Stimulated activated CD4-positive, alpha-beta T cell treated with anti-CD3 and anti-CD28 coated beads, Interleukin-1b, Interleukin-23, amount 100 ng/mL, for 4 hours (primary cell): Measurements from ENCODE around the gene SFMBT2.
A peak's percentile ranks its signal among the peaks of the same experiment; 100 is the strongest.

Experiments used
- DNase-seq, 2 donors: peaks; one replicate each; pipeline ENCODE4 v3.0.0-alpha.2; 2020; ENCODE audit warnings: low read depth in 2 of 2

The SFMBT2 gene

DNA sequence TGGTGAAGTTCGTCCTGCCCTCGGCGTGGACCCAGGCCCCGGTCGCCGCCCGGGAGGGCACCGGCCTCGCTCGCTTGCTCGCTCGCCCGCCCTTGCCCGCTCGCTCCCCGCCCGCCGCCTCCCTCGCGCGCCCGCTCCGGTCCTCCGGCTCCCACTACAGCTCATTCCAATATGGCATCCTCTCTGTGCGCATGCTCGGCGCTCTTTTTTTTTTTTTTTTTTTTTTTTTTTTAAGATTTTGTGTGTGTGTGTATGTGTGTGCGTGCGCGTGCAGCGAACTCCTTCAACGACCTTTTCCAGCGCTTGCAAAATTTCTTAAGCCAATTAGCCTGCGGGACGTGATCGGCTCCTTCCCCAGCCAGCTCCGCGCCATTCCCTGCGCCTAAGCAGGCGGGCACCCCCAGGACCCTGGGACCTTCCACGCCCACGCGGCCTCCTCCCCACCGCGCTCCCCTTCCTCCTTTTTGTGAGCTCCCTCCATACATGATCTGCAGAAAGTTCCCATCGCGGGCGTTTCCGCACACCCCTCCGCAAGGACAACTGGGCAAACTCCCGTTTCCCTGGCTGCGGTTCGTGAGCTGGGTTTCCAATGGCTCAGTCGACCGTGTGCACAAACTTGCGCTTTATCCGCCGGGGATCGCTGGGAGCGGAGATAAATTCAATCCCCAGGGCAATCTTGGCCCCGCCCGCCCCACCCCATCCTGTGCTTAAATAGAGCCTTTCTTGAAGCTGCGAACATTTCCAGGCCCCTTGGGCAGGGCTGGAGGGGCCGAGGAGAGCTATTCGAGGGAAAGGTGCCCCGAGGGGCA is at the start of gene SFMBT2:
Gene SFMBT2, minus strand, starts transcription at position 173 of the 809 bp plus-strand sequence. CDS start 29,136 bp downstream, outside the sequence.
- peak; percentile 45 to 52 for DNase-seq

DNA sequence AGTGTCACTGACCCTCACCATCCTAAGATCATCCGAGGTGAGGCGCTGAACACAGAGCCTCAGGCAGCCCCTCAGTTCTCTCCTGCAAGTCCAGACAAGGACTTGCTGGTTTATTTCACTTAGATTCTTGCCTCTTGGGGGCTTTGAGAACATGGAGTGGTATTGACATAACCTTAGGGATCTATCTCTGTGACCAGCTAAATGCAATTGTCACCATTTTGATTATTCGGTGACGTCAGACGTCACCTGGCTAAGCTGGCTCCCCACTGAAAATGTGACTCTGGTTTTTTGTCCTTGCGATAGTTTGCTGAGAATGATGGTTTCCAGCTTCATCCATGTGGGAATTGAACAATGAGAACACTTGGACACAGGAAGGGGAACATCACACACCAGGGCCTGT is 49.2 kb upstream of the SFMBT2 start:
- DNase-seq = no peak

DNA sequence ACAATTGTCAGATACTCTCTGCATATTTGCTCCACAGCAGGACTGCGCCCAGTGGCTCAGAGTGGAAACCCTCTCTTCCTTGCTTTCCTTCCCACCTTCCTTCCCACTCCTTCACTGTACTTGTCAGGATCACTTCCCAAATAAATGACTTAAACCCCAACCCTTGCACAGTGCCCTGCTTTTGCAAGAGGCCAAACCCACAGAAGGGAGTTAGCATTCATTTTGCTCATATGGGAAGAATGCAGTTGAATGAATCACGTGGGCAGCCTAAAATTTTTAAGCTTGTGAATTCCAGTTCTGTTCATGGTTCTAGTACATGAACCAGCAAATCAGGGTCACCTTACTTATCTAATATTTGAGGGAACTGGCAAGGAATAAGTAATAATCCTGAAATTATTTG is 47.7 kb upstream of the SFMBT2 start:
- DNase-seq = no peak

DNA sequence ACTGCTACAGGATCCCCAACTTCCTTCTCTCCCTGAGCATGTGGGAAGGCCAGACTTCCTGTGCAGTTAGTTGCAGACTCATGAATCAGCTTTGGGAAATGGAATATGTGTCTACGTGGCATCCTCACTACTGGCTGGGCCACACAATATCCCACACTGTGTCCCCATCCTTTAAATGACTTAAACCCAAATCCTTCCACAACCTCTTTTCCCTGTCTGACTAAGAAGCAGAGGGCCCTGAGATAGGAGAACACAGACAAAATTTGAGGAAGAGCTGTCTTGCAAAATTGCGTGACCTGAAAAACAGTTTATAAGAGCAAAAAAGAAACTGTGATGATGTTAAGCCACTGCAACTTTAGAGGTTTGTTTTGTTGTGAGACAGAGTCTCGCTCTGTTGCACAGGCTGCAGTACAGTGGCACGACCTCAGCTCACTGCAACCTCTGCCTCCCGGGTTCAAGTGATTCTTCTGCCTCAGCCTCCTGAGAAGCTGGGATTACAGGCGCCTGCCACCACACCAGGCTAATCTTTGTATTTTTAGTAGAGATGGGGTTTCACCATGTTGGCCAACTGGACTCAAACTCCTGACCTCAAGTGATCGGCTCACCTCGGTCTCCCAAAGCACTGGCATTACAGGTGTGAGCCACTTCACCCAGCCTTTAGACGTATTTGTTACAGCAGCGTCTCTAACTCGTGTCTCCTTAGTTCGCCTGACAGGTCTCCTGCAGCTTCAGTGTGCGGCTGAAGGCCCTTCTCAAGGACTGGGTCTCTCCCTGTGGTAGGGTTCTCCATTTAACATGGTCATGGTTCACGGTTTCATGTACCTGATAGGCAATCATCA is 46.9 kb upstream of the SFMBT2 start:
- DNase-seq = no peak

DNA sequence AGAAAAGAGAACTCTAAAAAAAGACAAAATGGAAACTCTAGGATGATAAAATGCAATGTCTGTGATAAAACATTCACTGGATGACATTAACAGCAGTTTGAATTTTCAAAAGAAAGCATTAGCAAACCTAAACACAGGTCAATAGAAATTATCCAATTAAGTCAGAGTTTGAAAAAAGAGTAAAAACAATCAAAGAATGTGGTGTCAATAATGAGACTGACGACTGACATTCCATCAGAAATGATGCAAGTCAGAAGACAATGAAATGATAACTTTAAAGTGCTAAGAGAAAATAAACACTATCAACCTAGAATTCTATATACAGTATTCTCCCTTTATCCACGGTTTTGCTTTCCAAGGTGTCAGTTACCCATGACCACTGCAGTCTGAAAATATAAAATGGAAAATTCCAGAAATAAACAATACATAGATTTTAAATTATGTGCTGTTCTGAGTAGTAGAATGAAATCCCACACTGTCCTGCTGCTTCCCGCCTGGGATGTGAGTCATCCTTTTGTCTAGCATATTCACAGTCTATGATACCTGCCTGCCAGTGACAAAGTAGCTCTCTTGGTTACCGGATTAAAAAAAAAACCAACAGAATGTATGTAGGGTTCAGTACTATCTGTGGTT is 38.3 kb upstream of the SFMBT2 start:
- DNase-seq = no peak

DNA sequence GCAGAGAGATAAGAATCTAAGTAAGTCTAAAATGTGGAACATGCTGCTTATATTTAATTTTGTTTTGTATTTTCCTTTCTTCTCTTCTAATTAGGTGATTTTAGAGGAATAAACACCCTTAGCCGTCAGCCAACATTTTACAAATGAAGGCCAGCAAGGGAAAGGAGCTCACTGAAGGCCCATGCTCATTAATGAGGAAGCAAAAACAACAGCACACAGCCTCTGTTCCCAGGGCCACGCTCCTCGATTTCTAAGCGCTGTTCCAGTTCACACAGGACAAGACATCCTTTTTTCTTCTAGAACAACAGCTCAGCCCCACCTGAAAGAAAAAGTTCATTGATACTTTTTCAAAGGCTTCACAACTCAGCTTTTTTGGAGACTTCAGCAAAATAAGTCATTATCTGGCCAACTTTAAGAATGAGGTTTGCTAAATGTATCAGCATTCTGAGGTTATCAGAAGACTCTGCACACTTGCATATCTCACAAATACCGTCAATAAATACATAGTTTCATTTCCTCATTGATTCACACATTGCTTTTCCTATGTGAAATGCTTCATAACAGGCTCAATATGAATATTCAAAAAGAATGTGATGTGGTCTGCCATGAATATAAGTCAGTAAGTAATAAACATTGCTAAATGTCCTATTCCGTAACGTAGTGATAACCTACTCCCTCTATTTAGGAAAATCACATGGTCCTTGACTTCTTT is 34.8 kb upstream of the SFMBT2 start:
- DNase-seq = no peak

DNA sequence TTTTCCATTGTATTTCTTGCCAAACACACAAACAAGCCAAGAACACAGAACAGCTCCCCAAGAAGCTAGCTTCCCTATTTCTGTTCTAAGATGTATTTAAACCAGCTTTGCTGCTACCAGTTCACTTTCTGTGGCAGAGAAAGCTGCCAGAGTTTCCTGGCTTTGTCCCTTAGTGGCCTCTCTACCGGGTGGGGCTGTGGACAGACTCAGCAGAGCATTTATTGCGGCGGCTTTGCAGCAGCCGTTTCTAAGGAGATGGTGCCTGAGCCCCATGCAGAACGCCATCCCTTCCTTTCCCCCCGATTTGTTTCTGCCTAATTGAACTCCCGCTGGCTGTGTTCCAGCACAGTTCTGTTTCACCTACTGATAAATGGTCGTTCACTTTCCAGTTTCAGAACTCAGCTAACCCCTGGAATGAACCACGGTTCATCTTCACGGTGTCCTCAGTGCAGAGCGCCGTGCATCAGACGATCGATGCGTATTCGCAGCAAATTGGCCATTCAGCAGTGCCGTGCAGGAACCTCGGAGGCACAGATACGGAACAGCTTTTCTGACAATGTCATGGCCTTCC is 33.8 kb upstream of the SFMBT2 start:
- DNase-seq = no peak

DNA sequence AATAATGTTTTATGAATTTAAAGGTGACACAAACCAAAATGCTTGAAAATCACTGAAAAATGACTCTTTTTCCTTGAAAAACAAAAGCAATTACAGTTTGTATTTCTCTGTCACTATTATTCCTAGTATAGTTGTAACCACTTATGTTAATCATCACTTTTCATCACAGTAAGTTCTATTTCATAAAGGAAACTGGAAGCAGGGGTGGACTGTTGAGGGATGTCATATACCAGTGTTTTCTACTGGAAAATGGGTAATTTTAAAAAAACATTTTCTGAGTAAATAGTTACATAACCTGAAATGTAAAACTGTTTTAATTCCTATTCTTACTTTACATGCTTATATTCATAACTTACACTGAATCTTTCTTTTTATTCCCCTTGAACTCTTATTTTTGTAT is 32.2 kb upstream of the SFMBT2 start:
- no peak for DNase-seq

DNA sequence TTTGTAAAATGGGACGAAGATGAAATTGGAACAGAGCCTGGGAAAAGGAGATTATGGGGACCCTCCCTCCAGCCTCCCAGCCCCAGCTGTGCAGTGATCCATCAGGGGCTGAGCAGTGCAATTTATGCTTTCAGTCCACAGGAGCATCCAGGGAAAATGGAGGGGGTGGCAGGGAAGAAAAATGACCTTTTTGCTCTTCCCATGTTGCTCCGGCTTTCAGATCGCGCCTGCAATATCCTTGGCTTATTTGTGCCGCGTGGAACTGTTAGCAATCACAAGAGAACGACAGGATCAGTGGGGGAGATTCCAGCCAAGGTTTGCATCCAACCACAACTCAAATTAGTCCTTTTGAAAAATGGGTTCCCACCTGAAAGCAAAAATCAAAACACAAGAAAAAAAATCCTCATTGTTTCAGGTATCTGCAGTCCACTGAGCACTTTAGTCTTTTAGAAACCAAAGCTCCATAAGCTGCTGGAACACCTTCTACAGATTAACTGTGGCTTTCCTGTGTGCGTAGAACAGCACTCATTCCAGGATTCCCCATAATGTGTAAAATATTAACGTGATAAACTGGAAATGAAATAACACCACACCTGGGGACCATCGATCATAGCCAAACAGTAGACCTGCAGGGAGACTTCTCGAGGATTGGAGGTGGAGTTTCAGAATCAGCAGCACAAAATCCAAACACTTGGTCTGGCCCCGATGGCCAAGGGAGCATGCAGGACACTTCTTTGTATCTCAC is 30.7 kb upstream of the SFMBT2 start:
- no peak for DNase-seq

DNA sequence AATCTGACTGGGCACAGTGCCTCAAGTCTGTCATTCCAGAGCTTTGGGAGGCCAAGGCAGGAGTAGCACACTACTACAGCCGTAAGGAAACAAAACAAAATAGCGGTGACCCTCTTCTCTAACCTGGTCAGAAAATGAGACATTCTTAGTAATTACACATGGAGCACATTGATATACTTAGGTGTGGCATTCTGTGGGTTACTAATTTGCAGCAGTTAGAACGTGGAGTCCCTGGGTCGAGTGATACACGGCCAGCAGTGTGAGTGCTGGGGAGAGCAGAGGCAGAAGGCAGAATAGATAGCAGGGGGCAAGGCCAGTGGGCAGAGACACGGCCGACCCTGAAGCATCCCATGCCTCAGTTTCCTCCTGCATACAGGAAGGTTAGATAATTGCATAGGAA is 28.9 kb upstream of the SFMBT2 start:
- DNase-seq = no peak

DNA sequence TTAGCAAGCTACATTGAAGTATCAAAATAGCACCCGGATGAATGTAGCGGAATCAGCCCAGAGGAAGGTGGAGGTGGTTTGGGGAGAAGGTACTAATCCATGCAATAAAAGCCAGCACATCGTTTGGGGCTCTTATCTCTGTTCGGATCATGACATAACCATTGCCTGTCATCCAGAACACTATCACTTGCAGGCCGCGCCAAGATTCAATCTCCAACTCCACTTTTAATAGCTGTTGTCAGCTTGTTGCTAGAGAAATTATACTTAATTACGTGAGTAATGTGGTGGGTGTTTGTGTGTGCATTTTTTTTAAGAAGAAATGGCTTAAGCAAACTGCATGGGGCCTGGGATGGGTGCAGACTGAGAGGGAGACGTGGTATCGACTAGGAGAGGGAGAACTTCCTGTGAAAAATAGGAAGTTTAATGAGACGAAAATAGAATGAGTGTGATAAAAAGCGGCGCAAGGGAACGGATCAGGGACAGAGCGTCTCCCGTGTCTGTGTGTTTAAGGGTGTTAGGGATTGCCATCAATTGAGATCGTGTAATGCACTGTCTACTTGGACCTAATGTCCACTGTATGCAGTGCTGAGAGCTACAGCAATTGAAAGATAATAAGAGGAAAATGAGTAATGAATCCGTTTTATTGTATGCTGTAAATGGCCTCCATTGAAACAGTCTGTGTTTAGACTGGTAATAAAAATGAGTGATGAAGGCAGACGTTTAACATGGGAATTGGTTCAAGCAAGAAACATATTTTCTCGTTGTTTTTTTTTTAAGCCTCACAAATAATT is 27.6 kb upstream of the SFMBT2 start:
- no peak for DNase-seq

DNA sequence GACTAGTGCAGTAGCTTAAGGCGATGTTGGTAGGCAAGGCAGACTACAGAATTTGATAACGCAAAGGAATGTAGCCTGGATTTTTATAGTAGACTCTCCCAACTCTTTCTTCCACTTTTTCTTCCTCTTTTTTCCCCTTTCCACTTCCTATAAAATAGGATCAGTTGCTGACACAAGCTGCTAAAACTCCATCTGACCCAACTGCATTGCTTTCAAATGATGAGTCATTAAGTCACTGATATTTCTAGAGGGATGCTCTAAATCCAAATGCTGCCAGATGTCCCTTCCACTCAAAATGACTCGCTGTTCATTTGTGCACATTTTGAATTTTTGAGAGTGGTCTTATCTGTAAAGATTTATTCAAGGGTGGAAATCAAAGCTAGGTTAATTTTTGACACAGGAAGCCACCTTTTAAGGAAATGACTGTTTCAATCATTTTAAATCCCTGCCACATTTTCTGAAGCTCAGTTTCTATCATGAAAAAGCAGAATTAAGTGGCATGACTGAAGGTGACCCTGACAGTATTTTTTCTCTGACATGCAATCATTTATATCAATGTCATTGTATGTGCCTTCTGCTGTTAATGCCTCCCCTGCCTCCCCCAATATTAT is 25.8 kb upstream of the SFMBT2 start:
- DNase-seq = no peak

DNA sequence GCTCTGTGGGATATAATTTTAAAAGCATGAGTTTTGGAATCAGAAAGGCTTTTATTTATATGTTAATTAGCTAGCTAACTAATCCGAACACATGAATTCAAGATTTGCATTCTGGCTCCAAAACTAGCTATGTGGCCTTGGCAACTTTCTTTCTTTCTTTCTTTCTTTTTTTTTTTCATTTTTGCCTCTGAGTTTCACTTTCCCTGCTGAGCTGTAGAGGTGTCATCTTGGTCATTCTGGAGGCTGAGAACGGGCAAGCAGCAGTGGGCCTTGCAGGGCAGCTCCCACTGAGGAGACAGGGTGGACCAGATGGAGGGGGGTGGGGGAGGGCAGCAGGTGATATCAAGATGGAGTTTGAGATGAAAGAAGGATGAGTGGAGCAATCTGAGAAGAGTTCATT is 24.8 kb upstream of the SFMBT2 start:
- DNase-seq = no peak

DNA sequence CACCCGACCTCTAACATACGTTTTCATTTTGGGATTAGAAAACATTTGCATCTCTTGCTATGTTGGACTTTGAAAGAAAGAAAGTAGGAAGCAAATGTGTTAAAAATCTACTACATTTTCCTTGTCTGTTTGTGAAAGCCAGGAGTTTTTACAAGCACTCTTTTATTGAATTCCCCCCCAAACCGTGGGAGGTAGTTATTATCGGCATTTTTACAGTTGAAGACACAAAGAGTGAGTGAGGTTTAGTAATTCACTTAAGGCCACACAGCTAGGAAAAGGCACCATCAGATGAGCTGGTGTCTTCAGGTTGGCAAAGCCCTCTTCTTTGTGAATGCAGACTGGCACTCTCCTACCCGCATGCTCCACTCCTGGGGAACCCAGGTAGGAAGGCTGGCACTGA is 23.5 kb upstream of the SFMBT2 start:
- no peak for DNase-seq

DNA sequence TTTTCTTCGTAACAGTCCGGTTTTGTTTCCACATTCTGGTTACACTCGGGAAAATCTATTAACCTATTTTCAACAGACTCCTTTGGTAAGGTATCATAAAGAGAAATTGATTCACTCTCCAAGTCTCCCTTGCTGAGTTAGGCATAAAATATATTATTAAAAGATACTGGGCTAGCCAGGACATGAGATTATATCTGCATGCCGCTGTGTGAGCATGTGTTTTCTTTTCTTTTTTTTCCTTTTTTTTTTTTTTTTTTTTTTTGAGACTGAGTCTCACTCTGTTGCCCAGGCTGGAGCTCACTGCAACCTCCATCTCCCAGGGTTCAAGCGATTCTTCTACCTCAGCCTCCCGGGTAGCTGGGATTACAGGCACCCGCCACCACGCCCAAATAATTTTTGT is 23.0 kb upstream of the SFMBT2 start:
- no peak for DNase-seq

DNA sequence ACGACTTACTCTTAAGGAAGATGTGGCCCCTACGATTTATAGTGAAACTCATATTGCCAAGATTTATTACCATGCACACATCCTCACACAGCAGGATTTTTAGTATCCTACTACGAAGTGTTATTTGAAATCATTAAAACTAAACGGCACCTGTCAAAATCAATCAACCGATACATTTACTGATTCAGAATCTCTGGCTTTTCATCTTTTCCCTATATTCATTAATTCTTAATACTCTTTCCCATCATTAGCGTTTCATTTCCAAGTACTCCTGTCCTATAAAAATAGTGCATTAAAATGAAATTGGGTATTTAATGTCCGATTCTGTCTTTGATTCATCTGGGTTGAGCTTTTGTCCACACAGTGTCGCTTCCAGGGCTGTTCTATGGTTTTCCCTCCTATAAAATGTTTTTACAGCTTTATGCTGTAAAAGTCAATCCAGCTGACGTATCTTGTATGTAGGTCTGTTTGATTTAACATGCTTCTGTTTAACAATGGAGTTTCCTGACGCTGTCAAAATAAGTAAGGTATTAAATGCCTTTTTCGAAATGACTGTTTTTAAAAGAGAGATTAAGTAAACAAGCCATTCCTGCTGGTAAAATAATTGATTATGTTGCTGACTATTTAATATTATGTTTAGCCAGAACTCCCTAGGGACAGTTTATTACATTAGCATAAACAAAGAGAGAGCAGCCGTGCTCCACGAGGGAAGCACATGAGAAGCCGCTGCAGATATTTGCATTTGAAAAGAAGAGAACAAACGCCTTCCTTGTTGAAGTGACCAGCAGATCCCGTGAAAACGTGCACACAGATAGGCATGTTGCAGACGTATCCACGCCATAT is 22.3 kb upstream of the SFMBT2 start:
- DNase-seq = no peak

DNA sequence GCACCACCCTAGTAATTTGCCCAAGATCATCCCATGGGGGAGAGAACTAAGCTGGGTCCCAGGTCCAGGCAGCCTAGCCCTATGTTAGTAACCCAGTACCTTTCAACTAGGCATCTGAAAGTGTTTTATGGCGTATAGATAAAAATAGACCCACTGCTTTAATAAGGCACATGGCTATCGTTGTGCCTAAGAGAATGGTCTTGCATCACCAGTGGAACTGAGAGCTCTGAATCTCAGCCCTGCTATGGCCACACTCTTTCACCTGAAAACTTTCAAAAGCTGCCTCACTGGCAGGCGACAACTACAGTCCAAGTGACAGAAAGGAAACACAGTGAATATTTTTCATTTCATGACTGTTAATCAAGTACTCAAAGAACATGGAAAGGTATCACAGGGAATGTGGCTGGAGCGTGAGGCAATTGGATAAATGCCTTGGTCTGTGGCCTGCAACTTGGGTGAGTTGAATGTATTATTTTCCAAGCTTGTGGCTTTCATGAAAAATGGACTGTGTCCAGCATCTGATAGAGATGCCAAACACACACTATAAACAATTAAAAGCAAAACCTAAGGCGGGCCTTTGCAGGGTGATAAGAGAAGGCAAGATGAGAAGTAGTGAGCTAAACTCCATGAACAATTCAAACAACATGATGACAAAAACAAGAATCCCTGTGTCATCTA is 18.0 kb upstream of the SFMBT2 start:
- DNase-seq = no peak

DNA sequence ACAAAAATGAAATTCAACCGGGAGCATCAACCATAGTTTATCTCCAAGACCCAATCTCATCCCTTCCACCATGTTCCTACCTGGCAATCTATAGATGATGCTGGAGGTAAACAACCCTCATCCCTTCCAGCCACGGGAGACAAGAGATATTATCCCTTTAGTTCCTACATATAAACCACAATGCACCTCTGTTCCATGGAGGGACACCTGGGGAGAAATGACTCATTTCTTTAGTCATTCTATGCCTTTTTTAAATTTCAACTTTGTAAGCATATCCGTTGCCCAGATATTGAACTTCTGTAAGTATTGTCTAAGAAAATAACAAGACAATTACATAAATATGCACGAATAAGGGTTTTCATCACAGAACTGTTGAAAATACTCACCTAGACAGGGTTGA is 15.5 kb upstream of the SFMBT2 start:
- no peak for DNase-seq
